Testis (tissue), 3 donors: ENCODE data around the gene CEP131. TPM values are rescaled to one million over a fixed set of nuclear protein-coding genes. Genes with fewer than 3 reads are reported as not detected.

Experiments
- DNase-seq: peaks from one replicate; pipeline ENCODE4 v3.0.0-alpha.2; 2019
- H3K27ac ChIP-seq, 2 donors: fragments of 200-600 bp; sonication (generic); one replicate each; pipeline ENCODE4 v1.5.1; 2019
- H3K27me3 ChIP-seq: fragments of 200-600 bp; sonication (generic); one replicate; pipeline ENCODE4 v1.5.1; 2019
- H3K36me3 ChIP-seq: fragments of 200-600 bp; sonication (generic); one replicate; pipeline ENCODE4 v1.5.1; 2017; ENCODE audit warnings: low read depth; ENCODE audit errors: missing control alignments
- H3K4me1 ChIP-seq: fragments of 200-600 bp; sonication (generic); one replicate; pipeline ENCODE4 v1.5.1; 2019
- H3K4me3 ChIP-seq, 2 donors: fragments of 200-600 bp; sonication (generic); one replicate each; pipeline ENCODE4 v1.5.1; 2017 to 2019
- H3K9me3 ChIP-seq: fragments of 200-600 bp; sonication (generic); one replicate; pipeline ENCODE4 v1.5.1; 2017
- POLR2A ChIP-seq: fragments of 450-650 bp; IDR thresholded peaks from one replicate; pipeline ENCODE4 v1.6.1; 2017; ENCODE audit warnings: antibody characterized with exemption, mild to moderate bottlenecking, moderate library complexity
- WGBS, 2 donors: methylation state at CpG; one replicate each; pipeline ENCODE4 v1.1.5; 2018; 5-methylcytosine and 5-hydroxymethylcytosine counted together
- intact Hi-C: fragments of 100-400 bp; cut with DNase I; formaldehyde crosslinking; loops from one replicate; pipeline ENCODE4 v1.15.1; 2023; ENCODE audit warnings: low total_unique reads
- polyA plus RNA-seq: library from polyadenylated mRNA; stranded (reverse); fragments of 350-450 nt; fragmentation: Illumina TruSeq; extraction: RNeasy Lipid Tissue Mini Kit (QIAGEN cat#74804); gene quantifications from one replicate; pipeline ENCODE4 v1.2.3, GENCODE V29; 2014; ENCODE audit warnings: low read depth, low replicate concordance; ENCODE audit not compliant: insufficient read depth
- total RNA-seq, 2 donors: library from RNA; depleted of rRNA; stranded (reverse); fragments of >200 nt; gene quantifications; one replicate each; pipeline ENCODE4 v1.2.3, GENCODE V29; 2016
- TF ChIP-seq, protein P1 (sequence below), 3 experiments: fragments of 450-650 bp in 2 of 3; fragments of 200-600 bp in 1 of 3; sonication (generic) in 1 of 3; IDR thresholded peaks; one replicate each; pipeline ENCODE4 v1.5.1; 2016 to 2019; ENCODE audit warnings: antibody characterized with exemption in 3 of 3, mild to moderate bottlenecking in 2 of 3, moderate library complexity in 1 of 3

Gene CEP131
- total and polyA plus RNA-seq, 3 donors from 2014 or later: 28.9 to 48.7 (median 42.9) TPM

- intact Hi-C loops: loop anchor here (5.0 to 10.0 kb wide), 2 partner anchors 82 to 229 kb away; no protein-coding TSS in a partner anchor
- TF ChIP-seq POLR2A: no peak
- TF ChIP-seq, protein P1, sequence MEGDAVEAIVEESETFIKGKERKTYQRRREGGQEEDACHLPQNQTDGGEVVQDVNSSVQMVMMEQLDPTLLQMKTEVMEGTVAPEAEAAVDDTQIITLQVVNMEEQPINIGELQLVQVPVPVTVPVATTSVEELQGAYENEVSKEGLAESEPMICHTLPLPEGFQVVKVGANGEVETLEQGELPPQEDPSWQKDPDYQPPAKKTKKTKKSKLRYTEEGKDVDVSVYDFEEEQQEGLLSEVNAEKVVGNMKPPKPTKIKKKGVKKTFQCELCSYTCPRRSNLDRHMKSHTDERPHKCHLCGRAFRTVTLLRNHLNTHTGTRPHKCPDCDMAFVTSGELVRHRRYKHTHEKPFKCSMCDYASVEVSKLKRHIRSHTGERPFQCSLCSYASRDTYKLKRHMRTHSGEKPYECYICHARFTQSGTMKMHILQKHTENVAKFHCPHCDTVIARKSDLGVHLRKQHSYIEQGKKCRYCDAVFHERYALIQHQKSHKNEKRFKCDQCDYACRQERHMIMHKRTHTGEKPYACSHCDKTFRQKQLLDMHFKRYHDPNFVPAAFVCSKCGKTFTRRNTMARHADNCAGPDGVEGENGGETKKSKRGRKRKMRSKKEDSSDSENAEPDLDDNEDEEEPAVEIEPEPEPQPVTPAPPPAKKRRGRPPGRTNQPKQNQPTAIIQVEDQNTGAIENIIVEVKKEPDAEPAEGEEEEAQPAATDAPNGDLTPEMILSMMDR (IDR thresholded peaks at IDR 0.05): no peak
- Histone ChIP-seq H3K4me1 (peaks cover 12% of the 10 kb centered on the region), H3K27ac (no peak overlapping the region), H3K4me3 (no peak overlapping the region), H3K36me3 (no peaks in the 10 kb centered on the region), H3K27me3 (no peaks in the 10 kb centered on the region), H3K9me3 (no peaks in the 10 kb centered on the region)
- no peak for DNase-seq
- 81 to 85% methylated on average over 12 to 15 of the region's 15 CpGs for WGBS, 2 donors
These were observed 30.2 kb upstream of the CEP131 start for GRCh38 chr17:81252987-81253329.

DNA sequence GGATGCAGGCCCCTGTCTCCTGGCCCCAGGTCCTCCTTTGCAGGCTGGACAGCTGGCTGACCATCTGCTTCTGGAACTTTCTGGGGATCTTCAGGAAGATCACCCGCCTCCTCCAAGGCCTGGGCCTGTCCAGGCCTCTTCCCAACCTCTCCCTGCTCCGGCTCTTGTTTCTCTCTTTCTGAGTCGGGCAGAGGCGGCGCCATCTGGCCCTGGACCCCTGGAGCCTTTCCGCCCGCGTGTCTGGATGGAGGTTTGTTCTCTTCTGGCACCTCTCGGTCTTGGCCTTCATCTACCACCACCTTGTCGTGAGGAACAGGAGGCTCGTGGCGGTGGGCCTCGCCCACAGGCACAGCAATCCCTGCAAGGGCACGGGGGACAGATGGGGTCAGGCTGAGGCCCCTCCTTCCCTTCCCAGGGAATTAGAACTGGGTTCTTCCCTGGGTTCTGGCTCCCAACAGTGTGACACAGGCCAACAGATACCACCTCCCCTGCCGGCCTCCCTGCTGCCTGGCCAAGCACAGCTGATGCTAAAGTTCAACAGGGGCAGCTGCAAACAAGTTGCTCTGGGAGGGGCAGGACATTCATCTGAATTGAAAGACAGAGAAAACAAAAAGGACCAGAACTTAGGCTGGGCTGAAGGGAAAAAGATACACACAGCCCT lies 29.7 kb upstream of the CEP131 start:
- Histone ChIP-seq H3K27ac (no peak overlapping the region), H3K27me3 (no peaks in the 10 kb centered on the region), H3K9me3 (no peaks in the 10 kb centered on the region), H3K4me1 (peaks cover 12% of the 10 kb centered on the region), H3K36me3 (no peaks in the 10 kb centered on the region), H3K4me3 (no peak overlapping the region)
- WGBS, 2 donors: 88% methylated on average over 15 of the region's 15 CpGs
- TF ChIP-seq, protein P1 (IDR thresholded peaks at IDR 0.05): no peak
- no peak for TF ChIP-seq POLR2A
- intact Hi-C loops: loop anchor here (5.0 to 10.0 kb wide), 2 partner anchors 82 to 230 kb away; no protein-coding TSS in a partner anchor
- DNase-seq: no peak

DNA sequence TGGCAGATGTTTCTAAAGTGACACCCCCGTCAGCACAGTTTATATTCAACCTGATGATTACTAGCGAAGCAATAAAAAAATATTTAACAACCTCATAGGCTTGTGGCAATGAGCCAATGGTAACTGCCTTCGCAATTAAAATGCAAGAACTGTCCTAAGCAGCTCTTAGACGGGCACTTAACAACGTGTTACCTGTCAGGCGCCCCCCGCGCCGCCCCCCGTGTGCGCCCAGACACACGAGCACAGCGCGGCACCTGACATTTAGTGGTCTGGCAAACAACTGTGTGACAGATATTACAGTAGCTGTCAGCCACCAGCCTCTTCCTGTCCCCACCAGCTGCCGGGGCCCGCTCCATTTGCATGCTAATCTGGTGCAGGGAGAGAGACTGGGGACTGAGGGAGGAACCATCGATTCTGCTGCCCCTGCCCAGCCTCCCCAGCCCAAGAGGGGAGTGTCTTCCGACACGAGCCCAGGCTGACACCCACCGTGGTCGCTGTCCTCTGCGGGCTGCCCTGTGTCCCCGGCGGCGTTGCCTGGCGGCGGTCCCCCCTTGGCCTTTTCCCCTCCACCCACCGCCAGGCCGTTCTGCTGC lies 29.0 kb upstream of the CEP131 start:
- intact Hi-C loops: loop anchor here (5.0 to 10.0 kb wide), 2 partner anchors 83 to 230 kb away; no protein-coding TSS in a partner anchor
- 90 to 92% methylated on average over 18 to 29 of the region's 29 CpGs for WGBS, 2 donors

GRCh38 chr17:81251094-81251708 lies 28.4 kb upstream of the CEP131 start:
- peaks cover 12% of the 10 kb centered on the region for H3K4me1 ChIP-seq
- no peak overlapping the region for H3K27ac ChIP-seq
- intact Hi-C loops: loop anchor here (5.0 to 10.0 kb wide), 2 partner anchors 84 to 231 kb away; no protein-coding TSS in a partner anchor
- 86 to 90% methylated on average over 25 of the region's 25 CpGs for WGBS, 2 donors
- no peak overlapping the region for H3K4me3 ChIP-seq
- TF ChIP-seq, protein P1 (IDR thresholded peaks at IDR 0.05): no peak
- TF ChIP-seq POLR2A: no peak
- DNase-seq: no peak
- H3K36me3 ChIP-seq: no peaks in the 10 kb centered on the region
- H3K9me3 ChIP-seq: no peaks in the 10 kb centered on the region
- H3K27me3 ChIP-seq: no peaks in the 10 kb centered on the region

More for the DNA sequence above, 29.0 kb upstream of the CEP131 start:
- TF ChIP-seq, protein P1 (IDR thresholded peaks at IDR 0.05): no peak
- TF ChIP-seq POLR2A: no peak
- H3K27me3 ChIP-seq: no peaks in the 10 kb centered on the region
- H3K36me3 ChIP-seq: no peaks in the 10 kb centered on the region
- H3K27ac ChIP-seq: no peak overlapping the region
- H3K9me3 ChIP-seq: no peaks in the 10 kb centered on the region
- peaks cover 12% of the 10 kb centered on the region for H3K4me1 ChIP-seq
- no peak overlapping the region for H3K4me3 ChIP-seq
- DNase-seq: no peak
